GM19328 (cell line): ENCODE results near the gene HRH3.

Experiments used
- ATAC-seq: cut with Tn5 transposase; IDR thresholded peaks from one replicate; pipeline ENCODE4 v1.9.1; 2021; ENCODE audit warnings: mild to moderate bottlenecking, moderate library complexity; ENCODE audit not compliant: unreplicated experiment

HRH3 gene

DNA sequence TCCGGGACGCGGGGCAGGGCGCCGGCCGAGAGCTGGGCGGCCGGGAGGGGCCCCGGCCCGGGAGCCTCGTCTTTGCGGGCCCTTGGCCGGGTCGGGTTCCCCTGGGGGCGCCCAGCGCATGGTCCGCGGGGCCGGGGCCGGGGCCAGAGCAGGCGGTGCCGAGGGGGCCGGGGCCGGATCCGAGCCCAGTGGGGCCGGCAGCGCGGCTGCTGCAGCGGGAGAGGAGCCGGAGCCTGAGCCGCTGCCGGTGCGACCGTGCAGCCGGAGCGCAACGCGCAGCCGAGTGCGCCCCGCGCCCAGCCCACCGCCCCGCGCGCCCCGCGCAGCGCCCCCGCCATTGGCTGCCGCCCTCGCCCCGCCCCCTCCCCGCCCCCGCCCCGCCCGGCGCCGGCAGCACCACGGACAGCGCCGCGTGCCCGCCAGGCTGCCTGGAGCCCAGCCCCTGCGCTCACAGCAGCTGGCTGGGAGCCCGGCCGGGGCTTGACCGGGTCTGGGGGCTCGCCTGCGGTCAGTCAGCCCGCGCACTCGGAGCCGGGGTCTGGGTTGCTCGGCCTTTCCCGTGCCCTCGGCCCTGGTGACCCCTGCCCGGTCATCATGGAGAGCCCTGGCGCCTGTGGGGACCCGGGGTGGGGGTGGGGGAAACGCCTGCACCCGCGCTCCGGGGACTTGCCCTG, at the start of gene HRH3:
HRH3 (minus strand) TSS at position 287 of the 674 bp plus-strand sequence. CDS start 308 bp downstream, outside the sequence.
- ATAC-seq = no peak

DNA sequence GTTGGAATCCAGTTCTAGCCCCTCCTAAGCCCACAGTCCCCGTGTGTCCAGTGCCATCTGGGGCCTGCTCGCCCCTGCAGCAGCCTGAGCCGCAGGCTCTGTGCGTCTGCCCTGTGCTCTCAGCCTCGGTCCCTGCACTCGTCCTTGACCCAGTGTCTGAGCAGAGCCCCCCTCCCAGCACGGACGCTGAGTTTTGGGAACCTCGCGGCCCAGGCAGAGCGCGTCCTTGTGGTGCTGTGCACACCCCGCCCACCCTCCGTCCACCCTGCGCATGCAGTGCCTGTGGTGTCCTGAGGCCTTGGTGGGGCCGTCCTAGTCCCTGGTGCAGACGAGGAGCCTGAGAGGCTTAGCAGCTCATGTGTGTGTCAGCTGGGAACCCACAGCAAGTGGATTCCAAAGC, 49.8 kb upstream of the HRH3 start:
- no peak for ATAC-seq

DNA sequence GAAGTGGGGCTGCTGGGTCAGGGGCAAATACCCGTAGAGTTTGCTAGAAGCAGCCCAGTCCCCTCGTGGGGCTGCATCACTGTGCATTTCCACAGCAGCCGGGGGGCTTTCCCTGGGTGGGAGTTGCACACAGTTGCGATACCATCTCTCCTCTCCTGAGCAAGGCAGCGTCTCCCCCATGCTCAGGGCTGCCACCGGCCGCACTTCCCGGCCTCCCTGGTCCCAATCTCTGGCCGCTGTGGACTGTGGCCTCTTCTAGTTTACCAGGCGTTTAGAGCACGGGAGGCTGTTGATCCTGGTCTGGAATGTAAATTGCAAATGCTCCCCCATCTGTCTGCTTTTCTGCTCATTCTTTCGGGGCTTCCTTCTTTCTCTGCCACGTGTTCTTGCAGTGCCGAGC, 49.3 kb upstream of the HRH3 start:
- no peak for ATAC-seq

DNA sequence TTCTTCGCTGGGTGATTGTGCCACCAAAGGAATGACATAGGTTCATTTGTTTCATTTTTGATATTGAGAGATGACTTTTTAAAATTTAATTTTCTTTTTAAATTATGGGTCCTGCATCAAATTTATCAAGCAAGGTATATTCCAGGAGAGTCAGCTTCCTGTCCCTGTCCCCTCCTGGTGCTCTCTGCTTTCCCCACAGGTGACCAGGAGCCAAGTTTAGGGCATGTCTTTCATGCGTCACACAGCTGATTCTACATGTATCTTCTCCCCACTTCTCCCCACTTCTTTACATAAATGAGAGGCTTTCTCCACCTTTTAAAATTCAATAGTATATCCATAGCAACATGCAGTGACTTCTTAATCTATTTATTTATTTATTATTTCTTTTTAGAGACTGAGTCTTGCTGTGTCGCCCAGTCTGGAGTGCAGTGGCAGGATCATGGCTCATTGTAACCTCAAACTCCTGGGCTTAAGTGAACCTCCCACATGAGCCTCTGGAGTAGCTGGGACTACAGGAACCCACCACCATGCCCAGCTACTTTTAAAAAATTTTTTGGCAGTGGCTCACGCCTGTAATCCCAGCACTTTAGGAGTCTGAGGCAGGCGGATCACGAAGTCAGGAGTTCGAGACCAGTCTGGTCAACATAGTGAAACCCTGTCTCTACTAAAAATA, 48.3 kb upstream of the HRH3 start:
- no peak for ATAC-seq

DNA sequence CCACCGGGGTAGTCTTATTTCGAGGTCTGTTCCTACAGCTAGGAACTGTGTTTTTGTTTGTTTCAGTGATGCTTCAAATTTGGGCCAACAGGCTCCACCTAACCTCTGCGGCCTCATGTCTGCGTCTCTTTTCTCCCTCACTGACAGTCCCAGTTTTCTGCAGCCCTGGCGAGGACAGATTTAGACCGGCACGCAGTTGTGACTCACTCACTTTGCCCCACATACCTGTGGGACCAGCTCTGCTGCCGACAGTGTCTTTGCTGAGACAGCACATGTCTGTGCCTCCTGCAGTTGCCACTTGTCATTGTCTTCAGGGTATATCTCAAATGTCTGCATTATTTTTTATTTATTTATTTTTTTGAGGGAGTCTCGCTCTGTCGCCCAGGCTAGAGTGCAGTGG, 47.5 kb upstream of the HRH3 start:
- no peak for ATAC-seq

DNA sequence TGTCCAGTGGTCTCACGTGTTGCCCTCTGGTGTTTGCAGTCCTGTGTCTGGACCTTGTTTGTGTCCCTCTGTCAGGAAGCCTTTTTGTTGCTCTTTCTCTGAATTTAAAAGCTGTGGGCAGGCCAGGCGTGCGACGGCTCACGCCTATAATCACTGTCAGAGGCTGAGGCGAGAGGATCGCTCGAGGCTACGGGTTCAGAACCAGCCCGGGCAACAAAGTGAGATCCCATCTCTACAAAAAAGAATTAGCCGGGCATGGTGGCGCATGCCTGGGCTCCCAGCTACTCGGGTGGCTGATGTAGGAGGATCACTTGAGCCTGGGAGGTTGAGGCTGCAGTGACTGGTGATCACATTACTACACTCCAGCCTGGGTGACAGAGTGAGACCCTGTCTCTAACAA, 46.8 kb upstream of the HRH3 start:
- no peak for ATAC-seq

DNA sequence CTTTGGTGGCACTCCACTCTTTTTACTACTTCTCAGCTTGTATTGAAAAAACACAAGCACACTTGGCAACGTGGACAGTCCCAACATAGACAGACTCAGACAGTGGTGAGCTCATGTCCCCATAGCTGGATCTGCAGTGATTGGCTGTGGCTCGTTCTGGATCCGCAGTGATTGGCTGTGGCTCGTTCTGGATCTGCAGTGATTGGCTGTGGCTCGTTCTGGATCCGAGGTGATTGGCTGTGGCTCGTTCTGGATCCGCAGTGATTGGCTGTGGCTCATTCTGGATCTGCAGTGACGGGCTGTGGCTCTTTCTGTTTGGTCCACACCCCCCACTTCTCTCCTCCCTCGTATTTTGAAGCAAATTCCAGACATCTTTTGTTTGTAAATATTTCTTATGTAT, 46.3 kb upstream of the HRH3 start:
- ATAC-seq = no peak

DNA sequence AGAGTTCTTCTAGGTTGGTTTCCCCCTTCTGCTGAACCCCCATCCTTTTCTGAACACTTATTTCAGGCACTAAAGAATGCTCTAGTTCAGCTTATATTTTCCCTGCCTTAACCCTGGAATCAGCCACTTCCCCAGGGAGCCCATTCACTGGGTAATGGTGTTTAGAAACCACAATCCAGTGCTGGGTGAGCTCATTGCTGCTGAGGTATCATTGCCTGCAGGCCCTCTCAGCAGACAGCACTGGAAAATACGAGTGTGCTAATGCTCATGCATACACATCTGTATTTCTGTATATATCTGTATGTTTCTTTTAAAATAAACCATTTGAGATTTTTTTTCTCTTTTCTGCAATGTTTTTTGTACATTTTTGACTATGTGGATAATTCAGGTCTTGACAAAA, 45.3 kb upstream of the HRH3 start:
- no peak for ATAC-seq

DNA sequence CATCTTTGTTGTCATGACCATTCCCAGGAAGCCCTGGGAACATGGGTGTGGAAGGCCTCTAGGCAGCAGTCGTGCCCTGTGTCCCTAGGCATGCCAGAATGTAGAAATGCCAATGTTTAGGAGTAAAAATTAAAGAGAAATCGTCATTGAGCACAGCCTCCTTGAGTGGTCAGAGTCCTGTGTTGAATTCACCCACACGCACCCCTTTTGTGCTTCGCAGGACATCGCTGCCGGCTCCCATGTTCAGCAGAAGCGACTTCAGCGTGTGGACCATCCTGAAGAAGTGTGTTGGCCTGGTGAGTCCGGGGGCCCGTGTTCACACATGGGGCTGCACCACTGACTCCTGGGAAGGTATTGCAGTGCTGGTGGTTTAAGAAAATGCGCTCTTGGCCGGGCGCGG, 43.3 kb upstream of the HRH3 start:
- no peak for ATAC-seq

DNA sequence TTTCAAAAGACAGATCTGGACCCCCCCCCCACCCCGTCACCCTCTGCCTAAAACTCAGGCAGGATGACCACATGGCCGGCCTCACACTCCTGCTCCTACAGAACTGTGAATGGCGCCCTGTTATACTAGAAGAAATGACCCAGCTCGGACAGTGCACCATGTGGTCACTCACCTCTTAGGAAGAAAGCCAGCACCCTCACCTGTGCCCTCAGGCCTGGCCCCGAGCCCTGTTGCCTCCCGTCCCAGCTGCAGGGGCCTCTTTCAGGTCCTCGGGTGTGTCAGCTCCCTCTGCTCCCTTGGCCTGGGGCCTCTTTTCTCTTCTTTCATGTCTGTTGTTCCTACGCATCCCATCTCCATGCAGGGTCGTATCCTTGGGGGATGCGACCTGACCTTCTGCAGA, 42.0 kb upstream of the HRH3 start:
- no peak for ATAC-seq

DNA sequence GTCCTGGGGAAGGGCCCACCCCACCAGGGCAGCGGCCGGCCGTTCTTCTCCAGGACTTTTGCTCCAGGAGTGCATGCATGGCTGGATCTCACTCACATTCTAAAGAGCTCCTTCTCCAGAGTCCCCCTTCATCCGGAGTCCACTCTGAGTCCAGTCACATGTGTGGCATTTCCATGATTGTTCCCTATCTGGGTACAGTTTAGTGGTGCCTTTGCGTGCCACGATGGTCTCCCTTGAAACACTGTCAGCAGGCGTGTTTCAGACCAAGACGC, 39.2 kb upstream of the HRH3 start:
- no peak for ATAC-seq

DNA sequence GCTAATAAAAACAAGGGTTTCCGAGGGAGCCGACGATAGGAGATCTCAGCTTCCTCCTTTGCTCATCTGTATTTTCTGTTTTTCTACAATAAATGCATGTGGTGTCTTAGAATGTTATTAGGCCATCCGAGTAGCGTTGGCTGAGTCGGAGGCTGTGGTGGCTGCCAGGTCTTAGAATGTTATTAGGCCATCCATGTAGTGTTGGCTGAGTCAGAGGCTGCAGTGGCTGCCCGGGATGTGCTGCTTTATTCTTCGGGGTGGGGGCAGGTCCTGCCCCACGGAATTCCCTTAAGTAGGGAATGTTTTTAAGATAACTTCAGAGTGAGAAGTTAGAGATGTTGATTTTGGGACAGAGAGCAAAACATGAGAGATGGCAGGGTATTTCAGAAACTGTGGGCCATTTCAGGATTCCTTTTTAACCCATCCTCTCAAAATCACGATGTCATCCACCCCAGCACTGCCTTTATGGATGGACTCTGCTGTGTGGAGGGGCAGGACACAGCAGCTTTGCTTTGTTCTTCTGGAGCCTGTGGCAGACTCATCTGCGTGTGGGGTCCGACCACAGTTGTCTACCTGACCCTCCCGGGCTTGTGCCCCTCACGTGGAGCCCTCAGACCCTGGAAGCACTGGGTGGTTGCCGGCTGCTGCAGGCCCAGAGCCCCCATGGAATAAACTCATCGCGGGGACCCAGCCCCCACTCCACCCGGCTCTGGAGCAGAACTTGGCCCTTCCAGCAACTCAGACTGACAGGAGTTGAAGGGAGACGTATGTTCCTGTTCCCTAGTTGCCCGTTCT, 38.6 kb upstream of the HRH3 start:
- no peak for ATAC-seq

DNA sequence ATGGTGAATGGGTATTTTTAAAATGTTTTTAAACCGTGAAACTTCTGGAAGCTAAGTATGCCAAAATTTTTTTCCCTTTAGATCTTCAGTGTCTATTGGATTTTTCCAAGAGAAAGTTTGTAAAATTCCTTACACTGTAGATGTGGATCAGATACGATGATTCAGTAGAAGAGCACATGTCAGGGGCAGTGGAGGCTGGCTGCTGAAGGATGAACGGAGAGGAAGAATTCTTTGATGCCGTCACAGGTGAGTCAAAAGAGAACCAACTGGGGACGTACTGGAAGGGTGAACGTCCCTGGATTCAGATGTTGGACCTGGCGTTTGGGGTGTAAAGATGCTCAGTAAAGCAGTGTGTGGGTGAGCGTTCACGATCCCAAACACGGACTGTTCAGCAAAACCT, 35.9 kb upstream of the HRH3 start:
- no peak for ATAC-seq

DNA sequence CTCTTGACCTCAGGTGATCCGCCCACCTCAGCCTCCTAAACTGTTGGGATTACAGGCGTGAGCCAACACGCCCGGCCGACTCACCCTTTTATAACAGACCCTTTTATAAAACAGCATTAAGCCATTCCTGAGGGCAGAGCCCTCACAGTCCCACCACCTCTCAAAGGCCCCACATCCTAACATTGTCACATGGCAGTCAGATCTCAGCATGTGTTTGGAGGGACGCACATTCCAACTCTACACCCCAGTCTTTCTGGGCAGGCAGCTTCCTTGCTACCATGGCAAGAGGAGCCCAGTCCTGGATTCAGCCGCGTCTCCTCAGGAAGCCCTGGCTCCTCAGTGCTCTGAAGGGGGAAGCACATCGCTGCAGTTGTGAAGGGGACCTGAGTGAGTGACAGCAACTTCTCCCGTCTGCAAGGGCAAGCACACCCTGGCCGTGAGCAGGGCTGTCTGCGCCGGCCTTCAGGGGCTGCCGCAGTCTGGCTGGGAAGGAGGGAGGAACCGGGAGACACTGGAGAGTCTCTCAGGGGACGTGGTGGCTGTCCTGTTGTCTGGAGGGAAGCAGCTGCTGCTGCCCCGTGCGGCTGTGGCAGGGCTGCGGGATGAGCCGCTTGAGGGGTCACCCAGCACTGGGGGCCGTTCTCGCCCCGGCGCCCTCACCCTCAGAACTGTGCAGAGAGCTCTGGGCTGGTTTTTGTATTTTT, 34.1 kb upstream of the HRH3 start:
- no peak for ATAC-seq

DNA sequence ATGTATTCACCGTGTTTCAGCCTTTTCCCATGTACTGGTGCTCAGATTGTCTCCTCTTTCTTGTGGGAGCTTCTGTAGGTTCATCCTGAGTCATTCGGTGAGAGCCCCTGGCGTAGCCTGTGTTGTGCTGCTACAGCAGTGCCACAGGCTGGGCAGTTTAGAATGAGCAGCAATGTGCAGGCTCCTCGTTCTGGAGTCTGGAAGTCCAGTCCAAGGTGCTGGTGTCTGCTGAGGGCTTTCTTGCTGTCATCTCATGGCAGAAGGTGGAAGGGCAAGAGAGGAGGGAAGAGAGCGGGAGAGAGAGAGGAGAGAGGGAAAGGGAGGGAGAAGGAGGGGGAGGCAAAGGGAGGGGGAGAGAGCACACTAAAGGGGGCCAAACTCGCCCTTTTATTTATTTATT, 33.3 kb upstream of the HRH3 start:
- ATAC-seq = no peak

DNA sequence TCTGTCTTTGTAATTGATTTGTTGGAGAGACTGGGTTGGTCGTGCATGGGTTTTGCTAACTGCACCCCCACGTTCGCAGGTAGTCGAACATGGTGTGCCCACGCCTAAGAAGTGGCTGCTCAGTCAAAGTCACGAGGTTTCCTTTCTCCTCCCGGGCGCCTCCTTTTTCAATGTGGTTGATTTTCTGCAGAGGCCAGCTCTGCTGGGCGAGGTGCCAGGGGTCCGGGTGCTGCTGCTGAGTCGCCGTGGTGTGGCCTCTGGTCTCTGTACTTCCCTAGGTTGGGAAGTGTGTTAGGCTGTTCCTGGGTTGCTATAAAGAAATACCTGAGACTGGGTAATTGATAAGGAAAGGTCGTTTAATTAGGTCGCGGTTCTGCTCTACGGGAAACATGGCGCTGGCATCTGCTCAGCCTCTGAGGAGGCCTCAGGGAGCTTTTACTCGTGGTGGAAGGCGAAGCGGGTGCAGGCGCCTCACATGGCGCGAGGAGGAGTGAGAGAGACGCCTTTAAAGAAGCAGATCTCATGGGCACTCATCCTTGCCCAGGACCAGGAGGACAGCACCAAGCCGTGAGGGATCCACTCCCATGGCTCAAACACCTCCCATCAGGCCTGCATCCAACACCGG, 32.4 kb upstream of the HRH3 start:
- no peak for ATAC-seq

DNA sequence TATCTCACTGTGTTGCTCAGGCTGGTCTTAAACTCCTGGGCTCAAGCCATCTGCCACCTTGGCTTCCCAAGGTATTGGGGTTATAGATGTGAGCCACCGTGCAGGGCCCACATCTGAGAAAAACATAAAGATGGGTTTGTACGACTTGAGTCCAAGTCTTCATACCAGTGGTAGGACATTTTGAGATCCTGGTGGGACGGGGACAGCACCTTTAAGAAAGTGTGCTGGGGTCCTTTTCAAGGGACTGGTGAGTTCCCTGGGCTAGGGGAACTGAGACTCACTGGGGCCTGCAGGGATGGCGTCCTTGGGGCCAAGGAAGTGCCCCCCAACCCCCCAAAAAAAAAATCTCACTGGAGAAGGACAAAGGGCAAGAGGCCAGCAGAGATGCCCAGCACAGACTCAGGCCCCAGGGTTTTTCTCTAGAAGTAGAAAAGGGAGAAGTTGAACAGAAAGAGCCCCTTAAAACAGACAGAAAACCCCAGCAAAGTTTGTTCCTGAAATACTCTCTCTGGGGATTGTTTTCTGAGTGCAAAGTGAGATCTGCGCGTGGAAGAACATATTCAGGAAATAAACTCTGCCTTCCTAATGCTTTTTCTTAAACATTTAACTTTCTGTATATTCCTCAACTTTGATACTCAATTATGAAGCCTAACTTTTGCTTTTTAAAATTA, 28.9 kb upstream of the HRH3 start:
- ATAC-seq = no peak

DNA sequence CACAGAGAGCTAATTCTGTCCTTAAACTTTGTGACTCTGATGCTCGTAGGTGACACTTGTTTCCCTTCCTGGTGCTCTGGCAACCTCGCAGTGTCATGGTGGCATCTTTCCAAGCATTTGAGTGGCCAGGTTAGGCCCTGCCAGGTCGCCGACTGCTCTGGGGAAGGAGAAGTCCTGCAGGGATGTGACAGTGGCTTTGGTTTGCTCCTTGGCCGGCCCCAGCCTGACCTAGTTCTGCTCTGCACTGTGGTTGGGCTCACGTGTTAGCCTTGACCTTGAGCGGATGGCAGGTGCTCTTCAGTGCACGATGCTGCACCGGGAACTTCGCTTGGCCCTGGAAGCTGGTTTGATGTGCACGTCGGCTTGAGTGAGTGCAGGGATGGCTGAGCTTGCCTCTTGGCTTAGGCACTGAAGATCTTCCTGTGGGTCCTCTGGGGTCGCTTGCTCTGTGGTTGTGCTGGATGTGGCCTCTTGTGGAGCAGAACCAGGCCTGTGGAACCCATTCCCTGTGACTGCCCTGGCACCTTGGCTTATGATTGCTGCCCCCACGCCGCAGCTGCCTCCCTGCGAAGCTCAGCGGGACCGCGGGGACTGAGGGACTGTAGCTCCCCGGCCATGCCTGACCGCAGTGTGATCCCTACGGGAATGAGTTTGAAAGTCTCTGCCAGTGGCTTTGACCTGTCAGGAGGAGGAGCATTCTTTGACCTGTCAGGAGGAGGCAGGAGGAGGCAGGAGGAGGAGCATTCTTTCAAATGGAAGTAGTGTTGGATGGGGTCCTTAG, 27.0 kb upstream of the HRH3 start:
- no peak for ATAC-seq

DNA sequence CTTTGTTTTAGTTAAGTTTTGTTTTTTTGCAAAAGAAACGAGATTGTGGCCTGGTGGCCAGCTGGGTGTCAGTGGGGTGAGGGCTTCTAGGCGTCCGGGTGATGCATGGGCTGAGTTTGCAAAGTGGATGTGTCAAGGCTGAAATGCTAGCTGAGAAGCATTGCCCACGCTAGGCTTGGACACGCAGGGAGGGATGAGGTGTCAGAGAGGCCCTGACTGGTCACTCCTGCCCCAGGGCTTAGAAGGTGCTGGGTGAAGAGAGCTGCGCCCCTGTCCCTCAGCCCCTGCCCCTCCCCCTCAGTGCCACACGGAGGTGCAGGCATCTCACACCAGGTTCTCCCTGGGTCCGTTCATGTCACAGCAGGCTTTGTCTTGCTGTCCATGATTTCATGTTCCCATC, 26.4 kb upstream of the HRH3 start:
- no peak for ATAC-seq

DNA sequence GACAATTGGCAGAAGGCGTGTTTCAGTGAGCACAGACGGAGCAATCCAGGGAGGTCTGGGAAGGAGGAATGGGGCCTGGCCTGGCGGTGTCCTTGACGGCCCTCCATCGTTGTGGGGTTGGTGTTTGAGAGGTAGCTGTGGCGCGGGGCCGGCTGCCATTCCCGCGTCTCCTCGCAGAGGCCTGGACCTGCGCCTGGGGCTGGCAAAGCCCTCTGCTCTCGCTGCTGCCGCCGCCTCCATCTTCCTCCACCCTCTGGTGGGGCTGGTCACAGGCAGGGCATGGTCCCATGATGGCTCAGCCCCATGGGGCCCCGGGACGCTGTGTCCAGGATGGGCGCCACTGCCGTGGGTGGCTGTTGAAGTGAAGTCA, 25.8 kb upstream of the HRH3 start:
- ATAC-seq = no peak
